Stimulated activated CD8-positive, alpha-beta memory T cell treated with anti-CD3 and anti-CD28 coated beads, Interleukin-4, amount 100 ng/mL, for 48 hours (primary cell): ENCODE measurements around the gene SNAP29.
"Not testable (repeated sequence)": the region's sequence is repeated elsewhere in the genome, so short reads cannot be mapped to it uniquely, and the experiment has no call there.

Experiments used
- DNase-seq: peaks from one replicate; pipeline ENCODE4 v3.0.0-alpha.2; 2020

Gene SNAP29

GRCh38 chr22:20858615-20859416 is at the start of gene SNAP29, which contains the start of gene PI4KA:
Gene SNAP29 (plus strand): TSS chr22:20859007. CDS start chr22:20859111, 104 bp downstream.
Gene PI4KA (minus strand): TSS chr22:20858811. CDS start chr22:20858725, 86 bp downstream.
- peak; percentile 98 for DNase-seq

GRCh38 chr22:20809538-20810185 is 49.1 kb upstream of the SNAP29 start:
- DNase-seq, result no peak

DNA sequence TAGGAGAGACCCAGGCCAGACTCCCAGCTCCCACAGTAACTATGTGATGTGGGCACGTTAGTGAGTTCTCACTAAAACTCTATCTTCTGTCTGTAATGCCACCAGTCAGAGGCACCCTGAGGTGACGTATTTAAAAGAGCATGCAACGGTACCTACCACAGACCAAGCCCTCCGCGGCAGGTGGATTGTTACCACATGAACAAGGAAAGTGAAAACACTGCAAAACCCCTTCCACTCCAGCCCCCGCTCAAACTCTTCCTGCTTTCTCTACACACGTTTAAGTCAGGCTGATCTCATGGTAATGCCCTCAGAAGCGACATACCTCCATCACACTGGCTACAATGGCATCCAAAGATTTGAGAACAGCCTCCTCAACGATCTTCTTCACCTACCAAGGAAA is 48.2 kb upstream of the SNAP29 start:
- DNase-seq, result peak; percentile 54

- no peak for DNase-seq
Measured at GRCh38 chr22:20811171-20811570, 47.6 kb upstream of the SNAP29 start.

DNA sequence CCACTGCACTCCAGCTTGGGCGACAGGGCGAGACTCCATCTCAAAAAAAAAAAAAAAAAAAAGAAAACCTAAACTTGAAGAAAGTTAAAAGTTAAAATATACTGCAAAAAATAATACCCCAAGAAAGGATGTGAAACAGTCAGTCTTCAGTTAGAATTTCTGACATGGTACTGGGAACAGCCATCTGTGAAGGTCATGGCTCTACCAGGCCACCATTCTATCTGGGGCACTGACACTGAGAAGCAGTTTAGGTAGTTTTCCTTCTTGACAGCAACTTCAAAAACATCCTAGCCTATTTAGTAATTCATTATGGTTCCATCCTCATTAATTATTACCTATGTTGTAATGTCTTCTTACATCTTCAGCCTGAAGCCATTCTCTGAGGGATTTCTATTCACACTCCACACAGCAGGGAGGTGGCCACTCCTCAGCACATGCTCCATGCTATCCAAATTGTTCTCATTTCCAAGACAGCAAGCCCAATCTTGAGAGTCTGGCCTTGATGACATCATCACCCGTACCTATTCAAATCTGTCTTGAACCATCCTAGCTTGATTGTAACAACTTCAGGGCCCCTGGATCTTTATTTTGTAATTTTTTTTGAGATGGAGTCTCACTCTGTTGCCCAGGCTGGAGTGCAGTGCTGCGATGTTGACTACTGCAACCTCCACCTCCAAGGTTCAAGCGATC is 46.7 kb upstream of the SNAP29 start:
- no peak for DNase-seq

DNA sequence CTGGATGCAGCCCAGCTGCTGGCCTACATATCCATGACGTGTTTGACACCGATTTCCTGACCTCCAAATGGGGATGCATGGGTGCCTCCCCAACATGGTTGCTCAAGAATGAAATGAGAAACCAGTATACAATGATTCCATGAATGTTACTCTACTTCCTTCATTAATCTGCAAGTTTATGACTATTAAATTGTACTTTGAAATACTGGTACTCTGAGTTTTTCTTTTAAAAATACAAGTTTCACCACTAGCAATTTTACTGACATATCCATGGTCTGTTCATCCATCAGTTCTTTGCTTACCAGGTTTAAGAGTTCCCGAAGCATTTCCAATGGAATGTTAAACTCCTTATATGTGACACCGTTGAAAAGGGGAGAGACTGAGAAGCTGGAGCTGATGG is 45.8 kb upstream of the SNAP29 start:
- DNase-seq, result no peak

DNA sequence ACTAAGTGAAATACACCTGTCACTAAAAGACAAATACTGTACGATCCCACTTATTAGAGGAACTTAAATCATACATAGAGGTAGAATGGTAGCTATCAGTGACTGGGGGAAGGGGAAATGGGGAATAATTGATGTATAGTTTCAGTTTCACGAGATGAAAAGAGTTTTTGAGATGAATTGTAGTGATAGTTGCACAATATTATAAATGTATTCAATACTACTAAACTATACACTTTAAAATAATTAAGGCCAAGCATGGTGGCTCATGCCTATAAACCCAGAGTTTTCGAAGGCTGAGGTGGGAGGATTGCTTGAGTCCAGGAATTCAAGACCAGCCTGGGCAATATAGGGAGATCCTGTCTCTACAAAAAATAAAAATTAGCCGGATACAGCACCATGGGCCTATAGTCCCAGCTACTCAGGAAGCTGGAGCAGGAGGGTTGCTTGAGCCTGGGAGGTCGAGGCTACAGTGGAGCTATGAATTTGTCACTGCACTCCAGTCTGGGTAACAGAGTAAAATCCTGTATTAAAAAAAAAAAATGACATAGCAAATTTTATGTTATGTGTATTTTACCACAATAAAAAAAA is 44.5 kb upstream of the SNAP29 start:
- DNase-seq, result no peak

DNA sequence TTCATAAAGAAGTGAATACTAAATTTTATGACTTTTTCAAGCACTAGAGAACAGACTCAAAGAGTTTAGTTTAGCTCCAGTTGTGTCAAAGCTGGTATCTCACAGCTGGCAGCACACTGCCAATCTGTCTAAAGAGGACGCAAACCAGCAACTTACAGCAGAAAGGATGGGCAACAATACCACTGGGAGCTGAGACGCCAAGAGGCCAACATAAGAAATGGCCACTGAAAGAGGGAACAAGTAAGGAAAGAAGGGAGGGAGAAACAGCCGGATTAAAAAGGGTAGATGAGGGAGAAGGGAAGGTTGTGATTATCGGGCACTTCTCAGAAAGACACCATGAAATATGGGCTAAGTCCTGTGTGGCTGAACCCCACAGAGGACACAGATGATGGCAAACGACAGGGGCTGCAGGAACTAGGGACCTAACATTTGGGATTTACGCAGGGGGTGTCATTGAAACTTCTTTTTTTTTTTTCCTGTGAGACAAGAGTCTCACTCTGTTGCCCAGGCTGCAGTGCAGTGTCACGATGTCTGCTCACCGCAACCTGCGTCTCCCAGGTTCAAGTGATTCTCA is 43.2 kb upstream of the SNAP29 start:
- DNase-seq, result no peak

- DNase-seq, result no peak
Measured at GRCh38 chr22:20816559-20816958, 42.2 kb upstream of the SNAP29 start.

DNA sequence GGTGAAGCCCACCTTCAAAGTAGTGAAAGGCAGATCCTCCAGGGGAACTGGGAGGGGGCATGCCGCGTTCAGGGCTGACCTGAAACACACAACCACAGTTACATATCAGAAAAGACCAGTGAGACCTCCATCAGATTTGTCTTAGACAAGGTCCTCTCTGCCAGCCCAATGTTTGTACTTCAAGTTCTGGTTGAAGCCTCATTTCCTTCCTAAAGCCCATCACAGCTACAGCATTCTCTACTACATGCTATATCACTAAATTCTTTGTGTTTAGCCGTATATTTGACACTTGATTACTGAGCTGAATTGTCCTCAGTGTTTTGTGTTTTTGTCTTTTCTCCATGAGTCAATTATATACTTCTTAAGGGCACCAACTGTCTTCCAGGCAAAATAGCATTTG is 40.3 kb upstream of the SNAP29 start:
- DNase-seq, result no peak

DNA sequence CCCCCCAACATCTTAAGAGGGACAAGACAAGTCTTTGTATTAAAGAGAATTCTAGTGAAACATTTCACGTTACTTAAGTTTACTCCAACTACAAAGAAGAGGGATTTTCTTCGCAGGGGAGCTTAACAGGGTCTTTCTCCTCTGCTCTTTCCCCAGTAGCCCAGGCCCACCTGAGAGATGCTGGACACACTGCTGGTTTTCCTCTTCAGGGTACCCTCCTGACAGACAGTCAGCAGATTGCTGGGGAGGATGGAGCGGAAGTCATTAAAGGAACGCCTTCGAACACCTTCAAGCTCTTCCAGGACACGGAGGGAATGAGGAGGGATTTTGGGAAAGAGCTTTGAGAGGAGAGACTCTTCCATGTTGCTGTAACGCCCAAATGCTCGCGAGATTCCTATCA is 39.3 kb upstream of the SNAP29 start:
- DNase-seq, result no peak

GRCh38 chr22:20821717-20822239 is 37.0 kb upstream of the SNAP29 start:
- not testable (repeated sequence) for DNase-seq

GRCh38 chr22:20822240-20822639 is 36.6 kb upstream of the SNAP29 start:
- no peak for DNase-seq

DNA sequence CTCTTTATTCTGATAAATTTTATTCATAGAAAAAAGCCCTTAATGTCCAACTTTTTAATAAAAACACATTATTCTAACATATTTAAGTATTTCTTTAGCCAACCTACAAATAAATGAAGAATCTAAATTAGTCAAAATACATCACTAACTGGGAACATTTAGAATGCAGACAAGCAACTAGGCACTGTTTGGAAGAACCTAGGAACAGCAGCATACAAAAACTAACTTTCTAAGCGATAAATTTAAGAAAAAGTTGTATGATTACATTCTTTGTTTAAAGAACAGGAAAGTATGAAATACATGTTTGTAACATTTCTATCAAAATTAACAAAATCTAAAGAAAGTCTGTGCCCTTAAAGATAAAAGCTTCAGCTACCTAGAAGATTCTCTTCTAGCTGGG is 35.5 kb upstream of the SNAP29 start:
- DNase-seq, result no peak

GRCh38 chr22:20825216-20825615 is 33.6 kb upstream of the SNAP29 start:
- DNase-seq, result not testable (repeated sequence)

- no peak for DNase-seq
Measured at GRCh38 chr22:20825624-20826023, 33.2 kb upstream of the SNAP29 start.

- DNase-seq, result not testable (repeated sequence)
Measured at GRCh38 chr22:20826373-20827152, 32.2 kb upstream of the SNAP29 start.

DNA sequence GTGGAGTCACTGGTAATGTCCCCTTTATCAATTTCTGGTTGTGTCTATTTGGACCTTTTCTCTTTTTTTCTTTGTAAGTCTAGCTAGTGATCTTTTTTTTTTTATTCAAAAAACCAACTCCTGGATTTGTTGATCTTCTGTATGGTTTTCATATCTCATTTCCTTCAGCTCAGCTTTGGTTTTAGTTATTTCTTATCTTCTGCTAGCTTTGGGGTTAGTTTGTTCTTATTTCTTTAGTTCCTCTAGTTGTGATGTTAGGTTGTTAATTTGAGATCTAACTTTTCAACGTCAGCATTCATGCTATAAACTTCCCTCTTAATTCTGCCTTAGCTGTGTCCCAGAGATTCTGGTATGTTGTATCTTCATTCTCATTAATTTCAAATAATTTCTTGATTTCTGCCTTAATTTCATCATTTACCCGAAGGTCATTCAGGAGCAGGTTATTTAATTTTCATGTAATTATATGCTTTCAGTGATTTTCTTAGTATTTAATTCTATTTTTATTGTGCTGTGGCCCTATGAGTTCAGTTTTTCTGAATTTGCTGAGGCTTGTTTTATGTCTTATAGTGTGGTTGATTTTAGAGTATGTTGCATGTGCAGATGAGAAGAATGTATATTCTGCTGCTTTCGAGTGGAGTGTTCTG is 29.2 kb upstream of the SNAP29 start:
- no peak for DNase-seq

DNA sequence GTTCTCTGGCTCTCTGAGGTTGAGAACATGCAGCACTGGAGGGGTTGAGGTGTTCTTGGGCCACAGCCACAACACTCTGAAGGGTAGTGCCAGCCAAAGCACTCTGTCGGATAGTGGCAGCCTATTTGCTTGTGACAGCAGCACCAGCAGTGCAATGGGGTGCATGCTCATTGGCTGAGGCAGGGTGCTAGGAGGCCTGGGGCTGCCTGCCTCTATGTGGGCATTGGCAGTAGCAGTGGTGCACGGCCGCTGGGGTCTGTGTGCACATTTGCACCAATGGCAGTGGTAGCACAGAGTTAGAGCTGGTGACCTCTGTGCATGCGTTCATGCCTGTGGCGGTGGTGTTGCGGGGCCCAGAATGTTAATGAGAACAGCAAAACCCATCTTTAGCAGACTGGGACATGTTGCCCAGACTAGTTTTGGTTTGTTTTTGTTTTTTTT is 25.6 kb upstream of the SNAP29 start:
- DNase-seq, result no peak

GRCh38 chr22:20834206-20834605 is 24.6 kb upstream of the SNAP29 start:
- no peak for DNase-seq

- no peak for DNase-seq
Measured at GRCh38 chr22:20834725-20835124, 24.1 kb upstream of the SNAP29 start.
